Dedifferentiated amniotic fluid mesenchymal stem cell (primary cell): ENCODE data around the gene EXTL2.
"Not testable (repeated sequence)": the region's sequence is repeated elsewhere in the genome, so short reads cannot be mapped to it uniquely, and the experiment has no call there.

Experiments
- DNase-seq: peaks from one replicate; pipeline ENCODE4 v3.0.0-alpha.2; 2016; ENCODE audit errors: extremely low spot score

The EXTL2 gene

GRCh38 chr1:100860397-100860991 lies 34.1 kb downstream of the EXTL2 start:
- peak; percentile 65 for DNase-seq

GRCh38 chr1:100855116-100855515 lies 39.5 kb downstream of the EXTL2 start:
- DNase-seq = peak; percentile 30

- no peak for DNase-seq
Measured at GRCh38 chr1:100852976-100853375, 41.7 kb downstream of the EXTL2 start.

GRCh38 chr1:100851726-100852125 lies 42.9 kb downstream of the EXTL2 start:
- DNase-seq = no peak

GRCh38 chr1:100847361-100848082 lies 47.1 kb downstream of the EXTL2 start:
- peak; percentile 36 for DNase-seq

- DNase-seq = not testable (repeated sequence)
Measured at GRCh38 chr1:100843160-100843559, 51.5 kb downstream of the EXTL2 start.

GRCh38 chr1:100835866-100836842 lies 58.5 kb downstream of the EXTL2 start:
- DNase-seq = no peak

DNA sequence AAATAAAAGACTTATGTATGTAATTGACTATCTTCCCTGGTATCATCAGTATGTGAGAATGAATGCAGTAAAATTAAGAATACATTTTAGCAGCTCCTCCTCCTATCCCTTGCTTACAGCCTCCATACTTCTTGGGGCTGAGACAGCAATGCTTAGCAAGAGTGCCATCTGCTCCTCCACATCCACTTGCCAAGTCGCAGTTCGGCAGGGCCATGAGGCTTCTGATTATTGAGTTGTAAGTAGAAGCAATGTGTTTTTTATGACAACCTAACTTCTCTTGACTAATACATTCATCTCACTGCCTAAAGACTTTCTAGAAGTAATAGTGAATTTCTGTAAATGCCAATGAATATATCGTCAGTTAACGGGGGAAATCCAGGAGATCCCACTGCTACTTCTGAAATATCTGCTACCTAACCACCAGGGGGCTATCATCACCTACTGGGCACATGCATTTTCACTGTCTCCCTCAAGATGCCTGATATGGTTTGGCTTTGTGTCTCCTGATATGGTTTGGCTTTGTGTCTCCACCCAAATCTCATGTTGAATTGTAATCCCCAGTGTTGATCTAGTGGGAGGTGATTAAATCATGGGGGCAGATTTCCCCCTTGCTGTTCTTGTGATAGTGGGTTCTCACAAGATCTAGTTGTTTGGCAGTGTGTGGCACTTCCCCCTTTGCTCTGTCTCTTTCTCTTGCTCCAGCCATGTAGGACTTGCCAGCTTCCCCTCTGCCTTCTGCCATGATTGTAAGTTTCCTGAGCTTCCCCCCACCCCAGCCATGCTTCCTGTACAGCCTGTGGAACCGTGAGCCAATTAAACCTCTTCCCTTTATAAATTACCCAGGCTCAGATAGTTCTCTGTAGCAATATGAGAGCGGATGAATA lies 59.6 kb downstream of the EXTL2 start:
- no peak for DNase-seq

DNA sequence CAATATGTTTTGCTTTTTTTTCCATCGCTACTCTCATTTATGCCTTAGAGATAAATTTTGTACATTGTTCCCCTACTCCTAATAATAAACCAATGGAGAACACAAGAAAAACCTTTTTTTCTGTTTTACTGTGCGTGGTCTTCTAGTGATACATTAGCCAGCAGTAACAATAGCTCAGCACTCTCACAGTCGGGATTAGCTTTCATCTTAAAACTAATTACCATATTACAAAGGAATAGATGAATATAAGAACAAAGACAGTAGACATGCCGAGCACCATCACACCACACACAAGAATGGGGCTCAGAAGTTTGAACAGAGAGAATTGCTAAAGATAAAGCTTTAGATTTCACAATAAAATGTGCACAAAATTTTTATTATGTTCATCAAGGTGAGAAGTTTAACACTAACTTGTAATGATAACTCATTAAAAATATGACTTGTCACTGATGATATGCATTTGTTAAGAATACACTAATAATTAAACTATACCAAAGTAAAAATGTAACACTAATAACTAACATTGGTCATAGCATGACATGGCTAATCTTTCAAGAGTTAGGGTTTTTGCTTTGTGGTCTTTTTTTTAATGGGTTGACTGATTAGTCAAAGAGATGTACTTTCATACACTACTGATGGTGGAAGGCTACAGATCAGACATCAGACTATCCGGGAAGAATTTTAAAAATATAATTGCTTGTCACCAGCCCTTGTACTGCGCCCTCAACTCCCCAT lies 61.8 kb downstream of the EXTL2 start:
- DNase-seq = no peak

DNA sequence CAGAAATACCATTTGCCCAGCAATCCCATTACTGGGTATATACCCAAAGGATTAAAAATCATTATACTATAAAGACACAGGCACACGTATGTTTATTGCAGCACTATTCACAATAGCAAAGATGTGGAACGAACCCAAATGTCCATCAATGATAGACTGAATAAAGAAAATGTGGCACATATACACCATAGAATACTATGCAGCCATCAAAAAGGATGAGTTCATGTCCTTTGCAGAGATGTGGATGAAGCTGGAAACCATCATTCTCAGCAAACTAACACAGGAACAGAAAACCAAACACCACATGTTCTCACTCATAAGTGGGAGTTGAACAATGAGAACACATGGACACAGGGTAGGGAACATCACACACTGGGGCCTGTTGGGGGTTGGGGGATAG lies 69.0 kb downstream of the EXTL2 start:
- DNase-seq = not testable (repeated sequence)
